NCI-H2081 (cell line): ENCODE data around the gene PRRX1.

Experiments
- DNase-seq, 2 experiments: peaks; one replicate each; lab custom pipeline; 2025; lab: John Stamatoyannopoulos, UW

PRRX1 gene

DNA sequence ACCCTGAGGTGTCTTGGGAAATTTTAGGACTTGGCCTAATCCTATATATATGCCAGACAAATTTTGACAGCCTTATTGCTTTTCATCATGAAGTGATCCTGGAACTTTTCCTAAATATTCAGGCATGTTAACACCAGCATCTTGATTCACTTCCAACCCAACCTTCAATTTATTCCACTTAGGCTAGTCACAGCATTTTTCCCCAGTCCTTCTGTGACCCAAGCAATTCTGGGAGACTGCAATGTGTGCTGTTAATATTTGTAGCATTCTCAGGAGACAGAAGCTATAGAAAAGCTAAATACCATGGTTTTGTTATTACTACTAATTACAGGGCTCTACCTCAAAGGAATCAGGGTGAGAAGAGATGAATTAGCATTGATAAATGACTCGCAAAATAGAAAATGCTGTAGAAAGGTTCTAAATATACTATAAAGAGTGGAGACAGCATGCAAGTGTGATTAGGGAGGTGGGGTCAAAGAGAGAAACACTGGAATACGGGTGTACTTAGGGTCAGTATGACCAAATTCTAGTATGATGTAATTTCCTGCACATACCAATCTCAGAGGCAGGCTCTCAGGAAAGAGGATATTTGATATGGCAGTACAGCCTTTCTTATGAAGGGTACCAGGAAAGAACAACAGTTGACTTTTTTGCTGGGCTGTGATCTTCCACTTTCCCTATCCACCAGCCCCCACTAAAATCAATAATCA, 29.1 kb downstream of the PRRX1 start:
- DNase-seq: no peak

DNA sequence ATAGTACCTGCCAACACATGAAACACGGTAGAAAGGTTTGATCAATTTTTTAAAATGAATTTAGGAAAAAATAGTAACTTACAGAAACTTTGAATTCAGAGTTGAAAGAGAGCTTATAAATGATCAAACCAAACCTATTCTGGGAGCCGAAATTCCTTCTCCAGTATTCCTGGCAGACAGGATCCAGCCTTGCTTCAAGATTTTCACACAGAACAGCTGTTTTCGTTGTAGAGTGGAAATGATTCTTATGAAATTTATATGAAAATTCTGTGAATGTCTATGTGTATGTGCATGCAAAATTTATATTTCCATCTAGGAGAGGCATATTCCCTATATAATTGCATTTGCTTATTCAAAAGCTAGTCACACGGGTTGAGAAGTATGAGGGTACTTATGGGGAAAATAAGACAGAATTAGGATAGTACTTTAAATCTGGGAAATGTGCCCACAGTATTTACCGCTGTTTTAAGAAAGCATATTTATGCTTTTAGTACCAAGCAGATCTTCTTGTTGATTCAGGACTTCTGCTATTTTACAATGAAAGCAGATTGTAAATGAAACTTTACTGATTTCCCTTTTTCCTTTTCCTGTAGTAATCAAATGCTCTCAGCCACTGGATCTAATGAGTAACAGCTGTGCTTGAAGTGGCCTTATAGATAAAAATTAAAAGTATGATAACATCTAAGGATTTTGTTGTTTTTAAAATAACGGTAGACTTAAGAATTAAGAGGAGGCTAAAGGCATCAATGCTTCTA, 30.4 kb downstream of the PRRX1 start:
- DNase-seq: no peak

DNA sequence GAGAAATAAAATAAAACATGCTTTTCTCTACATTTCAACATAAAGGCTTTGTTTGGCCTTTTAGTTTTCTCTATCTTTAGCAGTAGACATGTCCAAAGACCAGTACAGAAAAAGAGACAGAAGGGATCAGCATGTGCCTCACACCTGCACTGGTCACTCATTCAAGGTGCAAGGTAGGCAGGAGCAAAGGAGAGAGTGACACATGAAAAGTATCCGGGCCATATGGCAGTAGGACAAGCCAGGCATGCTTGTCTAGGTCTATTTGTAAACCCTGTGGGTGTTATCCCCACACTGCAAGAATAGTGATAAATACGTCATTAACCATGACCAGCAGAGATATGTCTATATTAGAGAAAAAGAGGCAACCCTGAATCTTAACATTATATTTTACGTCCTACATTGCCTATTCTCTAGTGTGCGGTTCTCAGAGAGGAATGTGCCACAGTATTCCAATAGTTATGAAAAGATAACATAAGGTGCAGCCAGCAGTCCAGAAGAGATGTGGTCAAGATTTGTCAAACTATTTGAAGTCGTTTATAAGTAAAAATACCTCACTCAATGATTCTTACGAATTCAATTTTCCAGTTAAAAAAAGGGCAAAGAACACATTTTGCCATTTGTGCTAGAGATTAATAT, 32.1 kb downstream of the PRRX1 start:
- no peak for DNase-seq

DNA sequence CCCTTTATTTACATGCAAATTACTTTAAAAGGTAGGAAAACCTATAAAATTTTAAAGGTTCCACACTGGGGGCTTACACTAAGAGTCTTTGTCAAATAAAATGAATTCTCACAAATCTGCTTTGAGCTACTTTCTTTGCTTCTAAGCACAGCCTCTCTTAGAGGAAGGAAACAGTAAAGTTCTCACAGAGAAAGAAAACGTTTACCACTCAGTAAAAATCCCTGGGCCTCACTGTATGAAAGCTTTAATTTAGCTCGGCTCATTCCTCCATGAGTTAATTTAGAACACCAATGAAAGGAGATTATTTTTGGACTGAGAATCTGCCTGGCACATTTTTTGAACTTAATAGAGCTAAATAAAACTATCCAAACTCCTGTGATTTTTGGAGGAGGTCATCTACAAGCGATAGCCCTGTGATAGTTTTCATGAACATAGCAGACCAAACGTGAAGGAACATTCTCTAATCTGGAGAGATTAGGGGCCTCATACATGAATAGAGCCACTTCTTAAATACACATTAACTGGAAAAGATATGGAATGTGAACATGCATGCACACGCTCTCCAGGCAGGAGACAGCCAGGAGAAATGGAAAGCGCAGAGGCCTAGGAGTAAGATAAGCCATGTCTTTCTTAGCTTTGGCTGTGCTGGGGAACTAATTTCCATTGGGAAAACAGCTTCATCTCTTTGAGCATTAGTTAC, 32.8 kb downstream of the PRRX1 start:
- DNase-seq: no peak

DNA sequence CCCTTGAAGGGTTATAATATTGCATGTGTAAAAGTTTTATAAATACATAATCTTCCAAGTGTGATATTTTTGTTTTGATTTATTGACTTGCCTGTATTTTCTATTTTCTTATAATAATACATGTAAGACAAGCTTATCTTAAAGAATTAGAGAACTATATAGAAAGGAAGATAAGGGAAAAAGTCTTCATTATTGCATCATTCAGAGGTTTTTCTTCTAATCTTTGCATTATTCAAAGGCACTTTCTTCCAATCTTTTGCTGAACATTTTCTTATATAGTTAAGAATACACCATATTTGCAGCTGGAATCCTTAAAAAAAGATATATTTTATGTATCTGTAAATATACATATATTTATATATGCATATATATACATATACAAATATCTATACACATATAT, 33.4 kb downstream of the PRRX1 start:
- DNase-seq: no peak

DNA sequence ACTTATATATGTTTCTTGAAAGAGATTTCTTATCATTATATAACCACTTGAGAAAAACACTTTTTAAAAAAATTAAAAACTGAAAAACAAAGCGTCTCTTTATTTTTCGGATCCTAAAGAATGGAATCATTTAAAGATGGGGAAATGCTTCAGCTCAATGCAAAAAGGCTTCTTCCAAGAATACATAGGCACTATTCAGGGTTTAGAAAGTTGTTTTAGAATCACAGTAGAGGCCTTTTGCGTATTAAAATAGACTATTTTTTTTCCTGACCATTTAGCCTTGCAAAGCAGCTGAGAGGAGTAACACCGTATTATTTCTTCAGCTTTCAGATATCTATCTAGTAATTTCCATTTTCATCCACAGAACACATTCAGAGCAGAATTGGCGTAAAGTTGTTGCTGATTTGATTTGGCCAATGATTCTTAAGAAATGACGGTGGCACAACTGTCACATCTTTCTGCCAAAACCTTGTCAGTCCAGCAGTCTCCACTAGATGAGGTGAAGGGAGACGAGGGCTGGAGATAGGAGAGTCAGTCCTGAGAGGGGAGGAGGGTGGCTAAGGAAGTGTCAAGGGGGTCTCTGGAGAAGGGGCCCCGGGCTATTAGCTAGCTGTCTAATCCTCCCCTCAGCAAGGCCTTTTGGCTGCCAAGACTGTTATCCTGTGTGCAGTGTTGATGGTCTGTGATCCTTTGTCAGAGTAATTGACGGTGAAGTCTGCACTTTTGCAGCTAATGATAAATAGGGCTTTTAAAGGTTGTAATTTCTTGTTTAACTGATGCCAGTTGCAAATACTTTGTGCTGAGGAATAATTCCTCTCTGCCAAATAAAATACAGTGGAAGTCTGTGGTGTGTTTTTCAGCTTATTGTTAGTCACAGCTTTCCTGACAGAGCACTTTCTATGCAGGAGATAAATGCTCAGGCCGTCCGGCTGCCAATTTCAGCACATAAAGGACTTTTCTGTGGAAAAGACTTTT, 34.7 kb downstream of the PRRX1 start:
- DNase-seq: peak; percentile 1 to 29

DNA sequence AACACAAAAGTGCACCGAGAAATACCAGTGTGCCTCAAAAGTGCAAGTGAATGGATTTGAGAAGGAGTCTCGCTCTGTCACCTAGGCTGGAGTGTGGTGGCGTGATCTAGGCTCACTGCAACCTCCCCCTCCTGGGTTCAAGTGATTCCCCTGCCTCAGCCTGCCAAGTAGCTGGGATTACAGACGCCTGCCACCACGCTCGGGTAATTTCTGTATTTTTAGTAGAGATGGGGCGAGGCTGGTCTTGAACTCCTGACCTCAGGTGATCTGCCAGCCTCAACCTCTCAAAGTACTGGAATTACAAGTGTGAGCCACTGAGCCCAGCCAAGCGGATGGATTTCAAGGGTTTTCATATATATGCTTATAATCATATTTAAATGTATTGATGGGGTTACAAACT, 35.8 kb downstream of the PRRX1 start:
- no peak for DNase-seq

DNA sequence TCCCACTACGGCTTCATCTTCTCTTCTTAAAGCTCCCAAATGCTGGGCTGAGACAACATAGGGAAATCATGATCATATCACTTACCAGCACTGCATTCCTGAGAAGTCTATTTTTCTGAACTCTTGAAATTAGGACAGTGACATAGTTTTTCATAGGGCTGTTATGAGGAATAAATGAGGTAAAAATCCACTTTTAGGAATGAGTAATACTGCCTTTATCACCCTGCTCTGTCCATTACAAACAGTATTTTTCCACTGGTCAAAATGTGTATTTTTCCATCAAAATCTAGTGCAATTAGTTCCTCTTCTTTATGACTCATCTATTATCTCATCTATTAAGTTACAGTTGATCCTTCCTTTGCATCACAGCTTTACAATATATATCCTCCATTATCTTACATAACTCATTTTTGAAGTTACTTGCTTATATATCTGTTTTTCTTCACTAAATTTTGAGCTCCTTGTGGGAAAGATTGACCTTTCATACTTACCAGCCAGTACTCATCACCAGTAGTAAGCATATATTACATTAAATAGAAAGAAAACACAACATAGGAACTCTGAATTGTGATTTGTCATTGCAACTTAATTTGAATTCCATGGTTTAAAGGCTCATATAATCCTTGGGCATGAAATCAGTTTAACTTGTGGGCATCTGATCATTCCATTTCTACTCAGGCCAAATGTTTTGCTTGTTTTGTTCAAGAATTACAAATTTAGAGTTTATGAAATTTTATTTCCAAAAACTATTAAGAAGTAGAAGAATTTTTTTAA, 37.1 kb downstream of the PRRX1 start:
- DNase-seq: no peak

DNA sequence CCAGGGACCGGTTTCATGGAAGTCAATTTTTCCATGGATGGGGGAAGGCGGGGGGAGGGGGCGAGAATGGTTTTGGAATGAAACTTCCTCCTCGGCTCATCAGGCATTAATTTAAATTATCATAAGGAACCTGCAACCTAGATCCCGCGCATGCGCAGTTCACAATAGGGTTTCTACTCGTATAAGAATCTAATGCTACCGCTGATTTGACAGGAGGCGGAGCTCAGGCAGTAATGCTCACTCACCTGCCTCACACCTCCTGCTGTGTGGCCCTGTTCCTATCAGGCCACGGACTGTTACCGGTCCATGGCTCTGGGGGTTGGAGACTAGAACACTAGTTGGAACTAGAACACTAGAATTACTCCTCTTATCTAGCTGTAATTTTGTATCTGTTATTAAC, 38.0 kb downstream of the PRRX1 start:
- DNase-seq: no peak

DNA sequence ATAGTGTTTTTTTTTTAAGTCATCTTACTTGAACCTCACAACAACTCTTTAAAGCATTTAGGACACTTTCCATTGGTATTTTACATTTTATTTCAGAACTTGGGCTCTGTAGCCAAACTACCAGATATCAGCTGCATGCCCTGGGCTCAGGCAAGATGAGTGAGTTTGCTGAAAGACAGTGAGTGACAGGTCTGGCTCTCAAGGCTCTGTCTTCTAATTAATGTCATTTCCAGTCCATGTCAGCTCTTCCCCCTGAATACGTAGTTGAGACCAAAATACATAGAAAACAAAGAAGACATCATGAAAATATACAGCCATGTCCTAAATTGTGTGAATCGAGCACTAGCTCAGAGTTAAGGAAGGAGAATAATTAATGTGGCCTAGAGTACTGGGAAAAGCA, 39.7 kb downstream of the PRRX1 start:
- DNase-seq: no peak

DNA sequence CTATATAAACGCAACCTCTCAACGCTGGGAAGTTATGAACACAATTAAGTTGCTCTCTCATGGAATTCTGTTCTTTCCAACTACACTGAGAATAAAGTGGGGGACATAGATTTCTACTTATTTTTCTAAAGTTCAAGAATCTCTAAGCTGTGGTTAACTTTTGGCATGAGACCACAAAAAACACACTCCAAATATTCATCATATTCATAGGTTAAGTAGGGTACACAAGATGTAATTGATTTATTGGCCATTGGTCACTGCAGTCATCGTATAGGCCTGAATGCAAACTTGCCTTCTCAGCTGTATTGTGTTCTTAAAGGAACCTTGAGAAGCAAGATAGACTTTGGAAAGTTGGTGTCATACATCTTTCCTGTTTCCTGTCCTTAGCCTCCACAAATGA, 40.3 kb downstream of the PRRX1 start:
- no peak for DNase-seq

DNA sequence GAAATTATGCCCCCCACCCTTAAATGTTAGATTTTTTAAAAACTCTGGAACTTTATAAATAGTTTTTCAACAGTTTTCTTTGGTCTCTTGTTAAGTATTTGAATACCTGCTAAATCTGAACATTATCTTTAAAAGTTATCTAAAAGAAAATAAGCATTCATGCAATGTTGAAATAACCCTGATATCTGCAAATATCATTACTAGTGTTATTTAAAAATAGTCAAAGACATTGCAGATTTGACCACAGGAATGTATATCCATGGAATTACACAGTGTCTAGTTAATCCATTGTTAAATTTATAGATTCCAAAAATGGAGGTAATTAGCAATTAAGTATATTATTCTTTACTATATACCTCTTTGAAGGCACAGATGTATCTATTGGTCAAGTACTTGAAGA, 42.0 kb downstream of the PRRX1 start:
- DNase-seq: no peak

DNA sequence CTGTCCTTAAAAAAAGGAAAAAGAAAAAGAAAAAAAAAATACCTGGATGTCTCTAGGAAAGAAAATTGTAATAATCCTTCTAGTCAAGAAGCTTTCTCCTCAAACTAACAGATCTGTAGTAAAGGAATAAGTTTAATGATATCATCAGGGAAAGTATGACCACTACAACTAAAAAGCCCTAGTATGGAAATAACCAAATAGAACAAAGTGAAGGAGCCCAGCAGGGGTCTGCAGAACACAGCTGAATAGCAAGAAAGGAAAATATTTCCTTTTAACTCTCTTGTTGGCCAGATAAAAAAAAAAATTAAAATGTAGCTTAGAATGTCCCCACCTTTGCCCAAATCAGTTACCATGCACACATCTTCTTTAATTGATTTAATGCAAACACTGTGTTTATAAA, 43.2 kb downstream of the PRRX1 start:
- no peak for DNase-seq

DNA sequence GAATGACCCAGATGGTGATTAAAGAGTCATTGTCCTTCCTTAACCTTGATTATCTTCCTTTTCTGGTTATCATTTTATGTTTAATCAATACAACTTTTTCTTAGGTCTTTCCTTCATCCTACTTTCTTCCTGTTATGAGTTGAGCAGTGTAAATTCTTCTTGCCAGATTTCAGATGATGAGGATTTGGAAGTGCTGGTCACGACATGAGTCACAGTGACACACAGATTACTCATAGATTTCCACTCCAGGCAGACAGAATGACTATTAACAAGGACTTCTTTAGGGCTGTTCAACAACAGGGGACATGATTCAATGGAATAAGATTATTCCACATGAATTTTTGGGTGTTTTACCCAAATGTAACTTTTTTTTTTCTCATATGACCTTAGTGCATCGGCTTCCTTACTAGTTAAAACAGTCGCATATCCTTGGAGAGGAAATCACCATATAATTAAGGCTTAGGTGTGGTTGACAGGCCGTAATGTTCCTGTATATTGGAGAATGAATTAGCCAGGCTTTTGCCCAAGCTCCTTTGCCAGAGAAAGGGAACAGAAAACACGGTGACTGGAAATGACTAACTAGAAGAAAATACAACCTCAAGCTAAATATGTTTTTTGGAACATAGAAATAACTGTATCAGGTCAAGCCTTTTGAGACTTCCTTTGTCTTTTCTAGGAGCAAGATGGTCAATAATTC, 44.2 kb downstream of the PRRX1 start:
- DNase-seq: no peak

DNA sequence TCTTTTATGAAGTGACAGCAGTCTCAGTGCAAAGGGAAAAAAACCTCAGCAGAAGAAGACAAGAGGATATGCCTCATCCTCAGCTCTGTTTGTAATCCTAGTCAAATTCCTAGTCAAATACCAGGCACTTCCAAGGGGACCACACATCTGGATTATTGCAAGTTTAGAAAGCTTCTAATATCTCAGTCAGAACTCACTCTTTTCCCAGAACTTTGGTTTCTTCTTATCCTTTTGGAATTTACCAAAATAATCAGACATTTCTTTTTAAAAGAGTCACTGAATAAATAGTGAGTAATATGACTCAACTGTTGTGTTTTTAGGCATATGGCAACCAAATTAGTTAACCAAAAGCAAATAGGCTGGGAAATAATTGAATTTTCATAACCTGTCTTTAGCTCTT, 47.8 kb downstream of the PRRX1 start:
- DNase-seq: no peak

DNA sequence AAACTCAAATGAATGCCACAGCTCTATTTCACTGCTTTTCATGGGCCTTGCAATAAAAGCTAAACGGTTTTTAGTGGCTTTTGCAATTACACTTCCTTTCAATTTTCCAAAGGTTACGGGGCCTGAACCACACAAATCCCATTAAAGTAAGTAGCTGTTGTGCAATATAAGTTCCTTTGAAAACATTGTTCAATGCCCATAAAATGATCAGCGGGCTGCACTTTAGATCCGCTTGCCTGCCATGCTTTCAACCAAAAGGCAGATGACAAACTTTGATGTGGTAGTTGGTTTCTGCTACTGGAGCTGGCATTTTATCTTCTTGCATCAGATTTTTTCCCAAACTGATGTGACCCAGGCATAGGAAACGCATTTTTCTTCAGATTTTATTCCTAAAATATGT, 50.2 kb downstream of the PRRX1 start:
- DNase-seq: no peak

DNA sequence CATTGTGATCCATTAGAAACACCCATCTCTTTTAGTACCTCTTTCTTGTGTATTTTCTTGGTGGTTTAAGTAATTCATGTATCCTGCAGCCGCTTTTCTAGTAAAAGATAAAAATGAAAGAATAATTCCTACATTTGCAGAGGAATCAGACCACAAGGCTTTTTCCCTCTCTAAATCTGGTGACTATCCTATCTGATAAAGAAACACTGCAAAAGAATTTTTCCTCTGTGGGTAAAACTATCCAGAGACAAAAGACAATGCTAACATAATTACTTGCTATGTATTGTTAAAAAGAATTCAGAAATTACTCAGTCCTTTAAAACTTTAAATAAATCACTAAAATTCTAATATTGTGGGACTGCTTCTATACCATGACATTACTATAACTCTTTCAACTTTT, 51.0 kb downstream of the PRRX1 start:
- no peak for DNase-seq

DNA sequence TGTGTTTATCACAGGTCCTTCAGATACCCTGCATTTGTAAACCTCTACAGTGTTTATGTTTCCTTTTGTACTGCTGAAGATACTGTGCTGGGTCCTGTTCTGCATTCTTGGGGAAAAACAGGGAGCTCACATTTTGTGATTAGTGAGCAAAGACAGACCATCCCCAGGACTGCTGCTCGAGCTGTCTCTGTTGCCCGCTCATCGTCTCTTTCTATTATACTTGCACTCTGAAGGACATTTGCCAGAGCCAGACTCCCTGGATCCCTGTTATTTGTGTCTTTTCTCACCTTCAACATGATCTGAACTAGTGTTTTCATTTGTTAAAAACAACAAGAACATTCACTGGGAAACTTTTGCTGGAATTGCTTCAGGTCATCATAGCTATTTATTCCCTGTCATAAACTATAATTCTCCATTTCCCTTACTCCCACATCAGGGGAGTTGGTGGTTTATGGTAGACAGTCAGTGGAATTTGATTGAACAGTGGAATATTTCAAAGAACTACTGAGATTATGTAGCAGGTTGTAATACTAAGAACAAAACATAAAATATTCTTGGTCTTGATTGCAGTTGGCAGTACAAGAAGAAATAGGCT, 53.0 kb downstream of the PRRX1 start:
- no peak for DNase-seq

DNA sequence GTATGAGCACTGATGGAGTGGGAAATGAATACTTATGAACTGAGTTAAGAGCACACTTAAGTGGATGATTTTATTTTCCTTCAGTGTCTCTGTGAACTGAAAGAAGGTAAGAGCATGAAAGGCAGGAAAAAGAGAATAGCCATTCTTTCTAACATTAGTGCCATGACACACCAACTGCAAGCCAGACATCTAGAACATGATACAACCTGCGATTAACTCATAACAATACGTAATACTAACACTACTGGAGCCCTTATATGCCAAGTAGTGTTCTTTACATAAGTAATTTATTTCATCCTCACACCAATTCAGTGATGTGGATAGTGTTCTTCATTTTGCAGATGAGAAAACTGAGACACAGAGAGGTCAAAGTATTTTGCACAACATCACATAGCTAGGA, 56.7 kb downstream of the PRRX1 start:
- no peak for DNase-seq

DNA sequence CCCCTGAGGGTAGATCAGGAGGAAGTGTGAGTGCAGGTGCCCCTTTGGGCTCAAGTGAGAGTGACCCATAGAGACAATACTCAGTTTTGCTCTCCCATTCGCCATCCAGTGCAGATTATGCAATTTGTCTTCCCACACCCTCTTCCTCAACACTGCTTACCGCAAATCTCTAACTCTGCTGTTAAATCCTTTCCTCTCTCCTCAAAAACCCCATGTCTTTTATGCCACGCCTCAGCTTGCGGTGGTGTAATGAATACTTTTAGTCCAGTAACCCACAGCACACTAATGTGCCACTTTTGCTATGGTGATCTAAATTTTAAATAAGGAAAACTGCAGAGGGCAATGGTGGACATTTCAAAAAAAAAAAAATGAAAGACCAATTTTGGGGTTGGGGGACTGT, 57.7 kb downstream of the PRRX1 start:
- no peak for DNase-seq
